NCI-H1092 (cell line): ENCODE results near the gene DHFR2.
"Not testable (repeated sequence)": the region's sequence is repeated elsewhere in the genome, so short reads cannot be mapped to it uniquely, and the experiment has no call there.

ENCODE experiments used
- DNase-seq: peaks from one replicate; lab custom pipeline; 2025; lab: John Stamatoyannopoulos, UW

The DHFR2 gene

GRCh38 chr3:94062513-94063404 is at the start of gene DHFR2, which contains the start of gene NSUN3:
TSS of gene DHFR2 (minus strand) at chr3:94062916. CDS start at chr3:94061511, 1,405 bp downstream.
TSS of gene NSUN3 (plus strand) at chr3:94063061. CDS start at chr3:94063127, 66 bp downstream.
- DNase-seq = peak; percentile 95

GRCh38 chr3:94110854-94111253 is 48.1 kb upstream of the DHFR2 start:
- DNase-seq = no peak

- not testable (repeated sequence) for DNase-seq
Measured at GRCh38 chr3:94110232-94110631, 47.5 kb upstream of the DHFR2 start.

GRCh38 chr3:94106268-94106667 is 43.6 kb upstream of the DHFR2 start:
- no peak for DNase-seq

- DNase-seq = no peak
Measured at GRCh38 chr3:94101860-94102259, 39.1 kb upstream of the DHFR2 start.

GRCh38 chr3:94099311-94099710 is 36.6 kb upstream of the DHFR2 start:
- no peak for DNase-seq

- no peak for DNase-seq
Measured at GRCh38 chr3:94098452-94098851, 35.7 kb upstream of the DHFR2 start.

GRCh38 chr3:94095111-94095510 is 32.4 kb upstream of the DHFR2 start:
- DNase-seq = no peak

GRCh38 chr3:94093151-94093550 is 30.4 kb upstream of the DHFR2 start:
- no peak for DNase-seq

- no peak for DNase-seq
Measured at GRCh38 chr3:94092086-94092485, 29.4 kb upstream of the DHFR2 start.

GRCh38 chr3:94089126-94089525 is 26.4 kb upstream of the DHFR2 start:
- DNase-seq = no peak

GRCh38 chr3:94083261-94083660 is 20.5 kb upstream of the DHFR2 start:
- DNase-seq = no peak

- peak; percentile 27 for DNase-seq
Measured at GRCh38 chr3:94082391-94082937, 19.7 kb upstream of the DHFR2 start.

GRCh38 chr3:94081884-94082283 is 19.2 kb upstream of the DHFR2 start:
- DNase-seq = no peak

GRCh38 chr3:94080552-94080951 is 17.8 kb upstream of the DHFR2 start:
- not testable (repeated sequence) for DNase-seq

GRCh38 chr3:94076055-94076454 is 13.3 kb upstream of the DHFR2 start:
- no peak for DNase-seq

GRCh38 chr3:94071713-94072284 is 9.1 kb upstream of the DHFR2 start:
- DNase-seq = no peak

GRCh38 chr3:94070341-94070911 is 7.7 kb upstream of the DHFR2 start:
- no peak for DNase-seq

- DNase-seq = no peak
Measured at GRCh38 chr3:94069194-94069813, 6.6 kb upstream of the DHFR2 start.

- DNase-seq = no peak
Measured at GRCh38 chr3:94066506-94067500, 4.1 kb upstream of the DHFR2 start.
